ENCODE measurements around the gene EYA4.

Gene EYA4, protein sequence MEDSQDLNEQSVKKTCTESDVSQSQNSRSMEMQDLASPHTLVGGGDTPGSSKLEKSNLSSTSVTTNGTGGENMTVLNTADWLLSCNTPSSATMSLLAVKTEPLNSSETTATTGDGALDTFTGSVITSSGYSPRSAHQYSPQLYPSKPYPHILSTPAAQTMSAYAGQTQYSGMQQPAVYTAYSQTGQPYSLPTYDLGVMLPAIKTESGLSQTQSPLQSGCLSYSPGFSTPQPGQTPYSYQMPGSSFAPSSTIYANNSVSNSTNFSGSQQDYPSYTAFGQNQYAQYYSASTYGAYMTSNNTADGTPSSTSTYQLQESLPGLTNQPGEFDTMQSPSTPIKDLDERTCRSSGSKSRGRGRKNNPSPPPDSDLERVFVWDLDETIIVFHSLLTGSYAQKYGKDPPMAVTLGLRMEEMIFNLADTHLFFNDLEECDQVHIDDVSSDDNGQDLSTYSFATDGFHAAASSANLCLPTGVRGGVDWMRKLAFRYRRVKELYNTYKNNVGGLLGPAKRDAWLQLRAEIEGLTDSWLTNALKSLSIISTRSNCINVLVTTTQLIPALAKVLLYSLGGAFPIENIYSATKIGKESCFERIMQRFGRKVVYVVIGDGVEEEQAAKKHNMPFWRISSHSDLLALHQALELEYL

DNA sequence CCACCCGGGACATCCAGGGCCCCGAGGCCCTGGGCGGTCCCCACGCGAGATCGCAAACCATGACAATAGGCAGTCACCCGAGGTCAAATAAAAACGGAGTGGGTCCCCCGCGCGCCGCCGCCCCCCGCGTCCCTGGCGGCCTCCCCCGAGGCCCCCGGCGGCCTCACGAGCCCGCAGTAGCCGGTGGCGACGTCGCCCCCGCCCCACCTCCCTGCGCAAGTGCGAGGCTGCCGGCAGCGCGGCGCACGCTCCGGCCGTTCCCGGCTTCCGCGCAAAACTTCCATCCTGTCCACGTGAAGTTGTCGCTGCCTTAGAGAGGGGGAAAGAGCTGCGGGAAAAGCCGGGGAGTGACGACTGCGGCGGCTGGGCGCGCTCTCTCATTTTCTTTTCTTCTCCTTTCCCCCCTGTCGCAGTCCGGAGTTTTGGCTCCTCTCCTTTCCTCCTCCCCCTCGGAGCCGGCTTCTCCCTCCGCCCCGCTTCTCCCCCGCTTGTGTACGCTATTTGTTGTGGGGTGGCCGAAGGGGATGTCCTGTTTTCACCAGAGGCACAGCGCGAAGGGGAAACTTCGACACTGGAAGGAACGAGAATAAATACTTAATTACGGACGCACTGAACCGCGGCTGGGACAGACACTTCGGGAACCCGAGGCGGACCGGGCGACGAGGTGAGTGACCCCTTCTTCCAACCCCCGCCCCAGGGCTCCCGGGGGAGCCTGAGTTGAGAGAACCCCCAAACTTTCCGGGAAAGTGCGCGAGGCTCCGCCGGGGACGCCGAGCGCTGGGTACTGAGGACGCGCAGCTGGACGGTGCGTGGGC, at the start of gene EYA4:
TSS of gene EYA4 (plus strand) at position 272 of the 815 bp plus-strand sequence. CDS start 33,424 bp downstream, outside the sequence.
- DNase-seq, result no peak

DNA sequence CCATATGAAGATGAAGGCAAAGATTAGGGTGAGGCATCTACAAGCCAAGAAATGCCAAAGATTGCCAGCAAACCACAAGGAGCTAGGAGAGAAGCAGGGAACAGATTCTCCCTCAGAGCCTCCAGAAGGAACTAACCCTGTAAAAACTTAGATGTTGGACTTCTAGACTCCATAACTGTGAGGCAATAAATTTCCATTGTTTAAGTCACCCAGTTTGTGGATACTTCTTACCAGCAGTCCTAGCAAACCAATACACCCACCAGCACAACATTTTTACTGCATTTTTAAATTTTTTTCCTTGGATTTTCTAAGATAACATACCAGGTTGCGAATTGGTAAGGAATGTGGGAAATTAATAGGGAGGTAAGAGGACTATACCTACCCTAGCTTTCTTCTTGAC, 47.8 kb upstream of the EYA4 start:
- DNase-seq, result no peak

DNA sequence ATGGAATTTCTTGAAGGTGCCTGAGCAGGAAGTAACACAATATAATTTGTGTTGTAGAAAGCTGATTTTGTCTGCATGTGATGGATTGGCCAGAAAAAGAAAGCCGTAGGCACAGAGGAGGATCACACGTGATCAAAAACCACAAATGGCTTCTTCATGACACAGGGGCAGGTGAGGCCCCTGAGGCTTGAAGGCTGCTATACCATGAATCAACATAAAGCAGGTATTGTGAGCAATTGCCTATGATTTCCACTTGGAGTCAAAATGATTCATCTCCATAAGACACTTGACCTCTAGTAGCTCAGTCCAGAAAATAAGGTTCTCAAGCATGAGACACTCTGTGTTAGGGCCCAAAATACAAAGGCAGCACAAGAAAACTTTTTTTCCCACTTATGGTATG, 42.4 kb upstream of the EYA4 start:
- no peak for DNase-seq

DNA sequence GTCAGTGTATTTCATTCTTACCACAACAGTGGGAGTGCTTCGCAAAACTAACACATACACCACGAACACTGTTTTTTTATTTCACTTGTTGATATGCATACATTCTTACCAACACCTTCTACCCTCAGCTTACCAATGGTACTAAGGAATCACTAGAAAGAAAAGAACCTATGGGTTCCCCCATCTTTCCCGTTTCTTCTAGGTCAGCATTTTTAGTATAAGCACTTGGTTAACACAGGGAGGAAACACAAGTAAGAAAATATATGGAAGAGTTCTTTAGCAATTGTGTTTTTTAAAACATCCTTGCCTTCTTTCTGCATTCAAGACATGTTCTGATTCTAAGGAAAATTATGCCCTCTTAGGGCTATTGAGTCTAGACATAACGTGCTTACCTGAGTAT, 39.9 kb upstream of the EYA4 start:
- no peak for DNase-seq

DNA sequence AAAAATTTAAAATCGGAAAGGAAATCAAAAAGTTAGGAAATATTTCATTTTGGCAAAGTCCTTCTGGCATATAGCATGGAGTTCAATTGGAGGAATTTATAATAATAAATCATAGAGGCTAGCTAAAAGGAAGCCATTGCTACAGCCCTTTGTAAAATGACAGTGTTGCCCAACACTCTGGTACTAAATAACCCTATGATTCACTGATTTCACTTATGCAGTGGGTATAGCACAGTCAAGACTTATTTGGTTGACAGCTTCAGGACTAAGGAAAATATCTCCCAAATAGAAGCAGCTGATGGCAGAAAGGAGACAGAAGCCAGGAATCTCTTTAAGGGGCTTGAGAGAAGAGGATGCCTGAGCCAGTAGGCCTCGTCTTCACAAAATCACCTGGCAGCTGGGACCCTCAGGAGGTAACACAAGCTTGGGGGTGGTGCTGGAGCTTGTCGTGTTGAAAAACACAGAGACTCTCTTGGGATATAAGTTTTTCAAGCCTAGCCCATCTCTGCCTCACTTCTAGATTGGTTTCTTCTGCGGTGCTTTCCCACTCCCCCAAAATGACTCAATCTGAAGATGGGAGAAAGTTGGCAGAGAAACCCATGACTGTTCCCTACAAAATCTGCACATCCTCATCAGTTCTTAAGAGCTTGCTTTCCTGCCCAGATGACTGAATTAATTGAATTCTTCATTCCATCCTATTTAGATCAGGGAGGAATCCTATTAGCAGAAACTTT, 38.4 kb upstream of the EYA4 start:
- no peak for DNase-seq

DNA sequence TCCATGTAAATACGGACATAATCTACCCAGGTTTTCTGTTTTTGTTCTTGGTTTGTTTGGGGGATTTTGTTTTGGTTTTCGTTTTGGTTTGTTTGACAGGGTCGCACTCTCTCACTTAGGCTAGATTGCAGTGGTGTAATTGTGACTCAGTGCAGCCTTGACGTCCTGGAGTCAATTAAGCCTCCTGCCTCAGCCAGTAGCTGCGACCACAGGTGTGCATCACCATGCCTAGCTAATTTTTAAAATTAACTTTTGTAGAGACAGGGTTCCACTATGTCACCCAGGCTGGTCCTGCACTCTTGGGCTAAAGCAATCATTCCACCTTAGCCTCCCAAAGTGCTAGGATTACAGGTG, 37.8 kb upstream of the EYA4 start:
- no peak for DNase-seq

DNA sequence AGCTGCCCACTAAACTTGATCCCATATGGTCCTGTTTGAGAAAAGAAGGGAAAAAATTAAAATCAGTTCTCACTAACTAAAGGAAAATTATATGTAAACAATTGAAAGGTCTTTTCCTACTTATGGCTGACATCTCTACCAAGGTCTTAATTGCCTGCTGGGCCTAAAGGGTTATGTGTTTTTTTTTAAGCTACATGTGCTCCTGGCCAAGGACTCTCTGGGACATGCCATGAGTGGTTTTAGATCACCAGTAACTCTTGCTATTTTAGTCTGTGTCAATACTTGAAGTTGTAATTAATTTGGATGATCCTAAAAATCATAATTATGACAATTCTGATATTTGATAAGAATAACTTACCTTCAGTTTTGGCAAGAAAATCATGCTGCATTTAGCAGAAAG, 35.9 kb upstream of the EYA4 start:
- DNase-seq, result no peak

DNA sequence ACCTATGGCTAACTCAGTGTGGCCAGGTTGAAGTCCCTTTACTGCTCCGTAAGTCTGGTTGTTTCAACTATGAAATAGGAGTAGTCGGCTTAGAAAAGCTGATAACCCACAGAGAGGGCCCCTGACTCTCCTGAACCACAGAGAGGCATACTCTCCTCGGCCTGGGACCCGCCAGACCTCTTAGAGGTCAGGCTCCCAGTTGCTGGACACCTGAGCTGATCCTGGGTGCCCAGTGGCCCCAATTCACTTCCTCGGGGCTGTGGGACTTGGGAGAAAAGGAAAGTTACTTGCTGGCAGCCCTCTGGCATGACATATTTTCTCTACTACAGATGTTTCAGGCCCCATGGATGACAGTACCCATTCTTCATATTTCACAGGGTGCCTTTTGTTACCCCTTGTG, 34.2 kb upstream of the EYA4 start:
- DNase-seq, result no peak

DNA sequence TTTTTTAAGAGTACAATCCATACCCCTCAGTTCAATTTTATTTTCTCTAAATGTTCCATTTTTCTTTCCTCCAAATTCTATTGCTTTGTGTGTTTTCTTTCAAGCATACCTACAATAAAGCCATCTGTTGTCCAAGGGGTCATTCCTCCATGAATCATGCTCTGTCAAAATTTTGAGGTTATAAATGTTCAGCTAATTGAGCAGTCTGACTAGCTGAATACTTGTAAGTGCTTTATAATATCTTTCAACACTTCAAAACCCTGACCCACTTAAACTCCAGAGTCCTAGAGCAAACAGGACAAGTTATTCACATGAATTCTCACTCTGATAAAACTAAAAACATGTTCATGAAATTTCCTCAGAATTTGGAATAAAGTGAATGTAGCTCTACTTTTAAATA, 33.4 kb upstream of the EYA4 start:
- DNase-seq, result no peak

DNA sequence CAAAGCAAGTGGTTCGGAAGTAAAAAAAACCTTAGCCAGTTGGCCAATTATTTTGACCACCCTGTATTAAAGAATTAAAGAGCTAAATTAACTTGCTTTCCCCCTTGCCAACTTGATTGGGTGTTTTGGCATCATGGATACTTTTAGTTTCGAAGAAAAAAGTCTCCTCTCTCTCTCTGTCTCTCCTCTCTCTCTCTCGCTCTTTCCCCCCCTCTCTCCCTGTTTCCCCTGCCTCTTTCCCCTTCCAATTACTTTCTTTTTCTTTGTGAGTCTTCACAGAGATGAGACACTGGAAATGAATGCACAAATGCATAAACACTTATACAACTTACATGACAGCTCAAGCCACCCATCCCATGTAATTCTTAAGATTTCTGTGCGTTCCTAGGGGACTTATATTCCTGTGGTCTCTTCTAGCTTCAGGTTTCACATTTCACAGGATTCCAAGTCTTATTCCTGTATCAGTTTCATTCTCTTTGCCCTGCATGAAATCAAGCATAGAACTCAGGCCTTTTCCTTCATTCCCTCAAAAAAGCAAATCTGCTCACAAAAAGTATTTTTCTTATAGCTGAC, 32.9 kb upstream of the EYA4 start:
- no peak for DNase-seq

DNA sequence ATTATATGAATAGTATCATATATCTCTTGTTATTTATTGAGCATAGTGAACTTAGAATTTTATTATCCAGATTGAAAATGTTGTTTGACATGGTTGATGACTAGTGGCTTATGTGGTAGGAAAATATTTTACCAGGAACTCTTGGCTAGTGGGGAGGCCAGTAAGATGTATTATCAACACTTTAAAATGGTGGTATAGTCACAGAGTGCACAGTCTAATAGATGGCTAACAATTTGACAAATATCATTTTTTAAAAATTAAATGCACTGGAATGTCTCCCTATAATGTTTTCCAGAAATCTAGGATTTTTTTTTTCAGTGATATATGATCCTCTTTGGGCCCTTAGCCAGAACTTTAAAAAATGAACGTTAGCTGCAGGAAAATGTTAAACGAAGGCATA, 26.9 kb upstream of the EYA4 start:
- DNase-seq, result no peak

DNA sequence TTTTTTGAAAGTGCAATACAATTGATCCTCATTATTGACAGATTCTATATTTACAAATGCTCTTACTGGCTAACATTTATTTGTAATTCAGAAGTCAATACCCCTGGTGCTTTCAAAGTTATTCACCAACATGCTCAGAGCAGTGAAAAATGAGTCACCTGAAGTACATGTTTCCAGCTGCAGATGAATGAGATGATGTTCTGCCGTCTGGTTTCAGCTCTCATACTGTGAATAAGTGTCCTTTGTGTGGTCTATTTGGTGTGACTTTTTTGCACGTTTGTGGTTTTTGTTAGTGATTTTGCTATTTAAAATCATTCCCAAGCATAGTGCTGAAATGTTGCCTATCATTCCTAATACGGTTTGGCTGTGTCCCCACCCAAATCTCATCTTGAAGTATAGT, 22.3 kb upstream of the EYA4 start:
- no peak for DNase-seq

DNA sequence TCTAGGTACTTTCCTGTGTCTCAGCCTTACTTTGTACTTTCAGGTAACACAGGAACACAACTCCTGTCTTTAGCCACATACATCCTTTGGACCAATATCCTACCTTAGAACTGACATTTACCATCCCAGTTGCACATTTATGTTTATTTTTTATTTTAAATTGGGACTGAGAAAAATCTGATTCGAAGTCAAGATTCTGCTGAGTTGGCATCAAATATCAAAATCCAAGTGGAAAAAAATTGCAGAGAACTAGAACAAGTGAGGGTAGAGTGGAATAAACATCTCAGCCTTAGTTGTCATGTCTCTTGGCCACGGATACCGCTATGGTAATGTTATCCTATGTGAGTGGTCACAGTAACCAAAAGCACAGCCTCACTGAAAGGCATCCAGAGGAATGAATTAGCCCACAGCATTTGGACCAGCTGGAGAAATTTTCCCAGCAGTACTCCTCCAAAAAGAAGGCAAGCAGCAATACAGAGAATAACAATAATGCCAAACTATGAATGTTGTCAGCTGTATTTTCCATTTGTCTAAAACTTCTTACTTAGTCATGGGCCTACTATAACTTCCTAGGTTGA, 17.6 kb upstream of the EYA4 start:
- no peak for DNase-seq

DNA sequence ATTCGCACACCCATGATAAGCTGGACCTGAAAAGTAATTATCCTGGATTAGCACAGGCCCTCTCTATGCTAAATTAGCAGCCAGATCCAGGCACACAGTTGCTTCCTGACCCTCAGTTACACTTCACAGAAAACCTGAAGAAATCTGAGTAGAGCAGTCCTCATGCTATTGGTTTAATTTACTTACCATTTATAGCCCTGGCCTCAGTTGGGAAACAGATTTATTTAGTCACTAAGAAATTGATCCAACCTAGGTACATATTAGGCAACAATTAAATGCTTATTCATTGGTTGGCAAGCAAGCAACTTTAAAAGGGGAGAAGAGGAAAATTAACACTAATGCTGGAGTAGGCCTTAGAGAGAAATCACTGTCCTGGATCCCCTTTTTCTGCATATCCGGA, 15.6 kb upstream of the EYA4 start:
- no peak for DNase-seq

DNA sequence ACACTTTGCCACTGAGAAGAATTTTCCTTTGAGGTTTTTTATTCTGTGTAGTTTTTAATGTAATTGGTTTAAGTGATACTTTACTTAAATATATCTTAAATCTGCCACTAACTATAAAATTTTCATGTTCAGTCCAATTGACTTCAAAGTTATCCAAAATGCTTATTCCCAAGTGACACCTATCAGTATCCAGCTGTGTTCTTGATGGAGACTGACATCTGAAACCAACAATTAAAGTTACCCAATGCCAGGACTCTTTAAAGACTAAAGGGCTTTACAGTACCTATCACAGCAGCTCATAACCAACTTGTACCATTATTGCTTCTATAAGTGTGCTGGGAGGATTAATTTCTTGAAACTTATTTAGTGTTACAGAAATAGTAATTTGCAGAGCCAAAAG, 13.8 kb upstream of the EYA4 start:
- DNase-seq, result no peak

DNA sequence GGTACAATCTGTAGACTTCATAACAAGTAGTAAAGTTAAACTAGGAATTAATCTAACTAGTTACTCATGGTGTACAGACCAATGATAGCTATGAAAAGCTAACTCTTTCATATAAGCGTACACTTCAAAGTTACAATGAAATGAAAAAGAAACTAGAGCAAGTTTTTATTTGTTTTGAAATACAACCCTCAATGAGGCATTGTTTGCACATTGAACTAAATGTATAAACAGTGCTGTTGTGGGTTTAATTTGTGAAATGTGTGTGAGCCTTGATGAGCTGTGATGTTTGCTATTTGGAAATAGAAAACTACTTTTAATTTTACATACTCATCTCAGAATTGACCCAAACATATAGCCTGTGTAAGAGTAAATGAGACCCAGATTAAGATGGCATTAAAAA, 11.1 kb upstream of the EYA4 start:
- DNase-seq, result no peak

DNA sequence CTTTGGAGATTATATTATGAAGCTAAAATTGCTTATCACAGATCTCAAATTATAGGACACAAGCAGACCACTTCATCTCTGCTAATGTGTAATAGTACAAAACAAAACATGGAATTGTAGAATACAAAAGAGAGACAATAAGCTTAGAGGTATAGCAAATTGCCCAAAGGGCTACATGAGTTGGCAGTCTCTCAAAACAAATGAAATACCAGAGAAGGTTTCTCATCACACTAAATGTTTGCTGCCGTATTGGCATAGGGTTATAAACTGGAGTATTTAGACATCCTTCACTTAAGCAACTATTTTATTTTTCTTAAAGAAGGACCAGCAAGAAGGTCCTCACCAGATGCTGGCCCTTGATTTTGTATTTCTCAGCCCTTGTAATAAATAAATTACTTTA, 5.9 kb upstream of the EYA4 start:
- no peak for DNase-seq

DNA sequence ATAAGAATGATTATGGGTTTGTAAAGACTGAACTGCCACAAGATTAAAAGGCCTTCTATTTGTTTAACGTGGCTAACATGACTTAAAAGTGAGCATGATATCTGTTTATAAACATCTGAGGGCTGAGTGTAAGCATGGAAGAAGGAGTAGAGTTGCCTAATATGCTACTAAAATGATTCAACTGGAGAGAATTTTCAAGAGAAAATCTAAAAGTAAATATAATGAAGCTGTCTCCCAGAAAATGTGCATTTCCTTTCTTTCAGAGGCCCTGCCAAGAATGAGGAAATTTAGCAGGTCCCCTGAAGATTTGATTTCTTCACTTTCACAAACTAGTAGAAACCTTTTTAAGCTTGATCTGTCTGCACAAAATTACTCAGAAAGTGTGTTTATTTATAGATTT, 4.2 kb upstream of the EYA4 start:
- no peak for DNase-seq

DNA sequence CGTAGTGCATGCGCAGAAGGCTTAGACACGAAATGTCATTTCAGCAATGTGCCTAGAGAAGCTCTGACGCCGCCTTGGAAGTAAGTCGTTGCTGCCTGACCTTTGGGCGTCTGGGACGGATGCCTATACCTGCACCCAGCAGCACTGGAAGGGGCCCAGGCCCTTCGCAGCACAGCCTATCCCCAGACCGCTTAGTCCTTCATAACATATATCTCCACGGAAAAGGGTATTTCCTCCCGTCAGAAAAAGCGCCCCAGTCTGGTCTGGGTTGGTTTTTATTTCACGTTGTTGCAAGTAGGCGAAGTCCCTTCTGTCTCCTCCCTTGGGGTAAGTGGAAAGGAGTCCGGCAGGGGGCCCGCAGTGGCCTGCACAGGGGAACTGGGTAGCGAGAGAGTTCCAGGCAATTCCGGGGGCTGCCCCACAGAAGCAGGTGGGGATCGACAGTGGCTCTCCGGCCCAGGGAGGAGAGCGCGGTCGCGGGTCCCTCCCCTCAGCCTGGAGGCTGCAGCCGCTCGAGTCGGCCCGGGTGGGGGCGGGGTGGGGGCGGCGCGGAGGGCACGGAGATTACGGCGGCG, 559 bp upstream of the EYA4 start:
- DNase-seq, result no peak

DNA sequence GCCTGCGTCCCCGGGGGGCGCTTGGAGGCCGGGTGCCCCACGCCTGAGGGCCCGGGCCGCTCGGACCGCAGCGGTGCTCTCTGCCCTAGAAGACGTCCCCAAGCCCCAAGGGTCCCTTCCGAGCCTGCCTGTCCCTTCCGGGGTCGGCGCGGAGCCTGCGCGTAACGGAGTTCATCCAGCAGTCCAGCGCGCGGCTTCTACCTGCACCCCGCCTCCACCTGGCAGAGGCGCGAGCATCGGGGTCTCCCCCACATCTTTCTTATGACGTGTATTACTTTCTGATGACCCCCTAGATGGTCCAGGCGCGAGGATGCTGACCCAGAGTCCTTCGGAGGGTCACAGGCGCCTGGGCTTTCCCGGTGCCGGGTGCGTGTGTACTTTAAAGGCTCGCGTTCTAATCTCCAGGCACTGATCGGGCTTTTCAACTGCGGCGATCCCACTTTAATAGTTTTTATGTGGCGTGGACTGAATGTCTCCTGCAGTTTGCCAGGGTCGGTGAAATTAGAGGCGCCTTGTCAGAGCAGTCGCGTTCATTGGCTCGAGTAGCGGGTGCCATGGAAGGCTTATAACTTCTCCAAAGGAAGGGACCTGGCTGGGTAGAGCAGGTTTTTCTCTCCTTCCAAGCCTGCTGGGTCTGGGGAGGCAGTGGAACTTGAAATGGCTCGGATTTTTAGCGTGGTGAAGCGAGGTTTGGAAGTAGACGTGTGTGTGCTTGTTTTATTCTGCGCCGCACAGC, 912 bp downstream of the EYA4 start:
- DNase-seq, result no peak
